Measurements from ENCODE around the gene EIF3F. TPM values are rescaled to one million over a fixed set of nuclear protein-coding genes. Genes with fewer than 3 reads are reported as not detected.

EIF3F gene
- total and polyA plus RNA-seq, 10 of the 15 experiments (the other 5 are each of a cell fraction or from before 2014, with no cell fraction given): 81.3 to 461 (median 213) TPM

DNA sequence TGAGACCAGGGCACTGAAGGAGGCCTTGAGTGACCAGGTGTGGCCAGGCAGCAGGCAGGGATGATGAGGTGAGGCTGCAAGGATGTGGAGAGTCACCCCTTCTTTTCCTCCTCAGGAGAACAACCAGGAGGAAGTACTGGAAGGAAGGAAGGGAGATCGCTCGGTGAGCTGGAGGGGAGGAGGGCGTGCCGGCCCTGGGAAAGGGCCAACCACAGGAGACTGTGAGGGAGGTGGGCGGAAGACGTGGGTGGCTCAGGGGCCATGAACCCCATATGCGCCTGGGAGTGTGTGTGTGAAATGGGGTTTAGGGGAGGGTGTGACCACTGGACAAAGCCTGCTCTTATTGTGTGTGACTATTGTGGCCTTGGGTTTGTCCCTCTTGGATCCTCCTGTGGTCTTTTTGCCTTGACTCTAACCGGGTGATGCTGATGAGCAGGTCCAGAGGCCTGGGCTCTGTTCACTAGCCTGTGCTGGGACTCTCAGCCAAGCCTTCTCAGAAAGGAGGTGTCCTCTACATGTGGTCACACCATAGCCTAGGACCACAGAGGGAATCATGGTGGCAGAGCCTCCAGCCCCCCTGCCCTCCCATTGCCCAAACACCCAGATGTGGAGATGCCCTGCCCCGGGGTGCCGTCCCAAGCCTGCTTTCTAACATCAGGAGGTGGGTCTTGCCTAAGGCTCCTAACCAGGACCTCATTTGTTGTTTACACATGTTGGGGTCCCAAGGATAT is 52.6 kb downstream of the EIF3F start:
- Histone ChIP-seq H3K27ac (ENCODE audit: control insufficient read depth, insufficient read depth) (no peak overlapping the region), H3K9ac (ENCODE audit: control insufficient read depth, insufficient read depth, low read length) (no peak overlapping the region), H3K4me1 (ENCODE audit: control insufficient read depth, insufficient read depth, low read length) (no peaks in the 10 kb centered on the region), H3K4me2 (ENCODE audit: control insufficient read depth, insufficient read depth) (no peak overlapping the region), H3K79me2 (ENCODE audit: control insufficient read depth, insufficient read depth, low read length) (no peaks in the 10 kb centered on the region), H3K27me3 (replicated peaks in 1 of 2; ENCODE audit: control insufficient read depth in 2 of 2, insufficient read depth in 2 of 2, low read length in 1 of 2) (no peaks in the 10 kb centered on the region; a peak in 2 of 4 replicates), H3K36me3 (ENCODE audit: control insufficient read depth in 2 of 2, insufficient read depth in 2 of 2, low read length in 1 of 2) (no peaks in the 10 kb centered on the region), H3K4me3 (no peak overlapping the region), H2AFZ (ENCODE audit: control insufficient read depth, low read depth, low read length) (no peak overlapping the region), H4K20me1 (ENCODE audit: control insufficient read depth, insufficient read depth) (no peaks in the 10 kb centered on the region), H3K9me3 (replicated peaks; ENCODE audit: control insufficient read depth, insufficient read depth, low read length) (no peaks in the 10 kb centered on the region)
- 45% methylated on average over 8 of the region's 10 CpGs for WGBS (ENCODE audit: insufficient coverage, insufficient replicate concordance, low lambda C conversion rate, missing lambda C conversion rate)
- BruUV-seq (replicated peaks): no TSS peak
- in situ Hi-C loops (cut with MboI): no loop called here
- CTCF ChIA-PET: interaction anchor here (1.2 kb wide), 1 partner anchor 60 kb away, joined by 5 read pairs; no protein-coding TSS in a partner anchor
- SMC1A ChIA-PET (ENCODE audit: uncharacterized antibody, unreplicated experiment): interaction anchor here (1.0 kb wide), 1 partner anchor 60 kb away, joined by 3 read pairs; no protein-coding TSS in a partner anchor
- FAIRE-seq (no peak), DNase-seq (ENCODE audit: low read depth, low spot score) (no peak), ATAC-seq (no peak)
- intact Hi-C loops (cut with micrococcal nuclease; ENCODE audit: unreplicated experiment): loop anchor here (10.0 kb wide), 1 partner anchor 165 kb away; no protein-coding TSS in a partner anchor
- POLR2A ChIA-PET: no interaction called here
- RAD21 ChIA-PET (ENCODE audit: unreplicated experiment): no interaction called here
- no peak for TF ChIP-seq CREM (IDR thresholded peaks at IDR 0.05; ENCODE audit: low read depth)
- no peak for TF ChIP-seq KDM1A (IDR thresholded peaks at IDR 0.05; ENCODE audit: borderline replicate concordance)
- no peak for TF ChIP-seq ZNF207 (IDR thresholded peaks at IDR 0.05; ENCODE audit: borderline replicate concordance)
- TF ChIP-seq, protein P1, sequence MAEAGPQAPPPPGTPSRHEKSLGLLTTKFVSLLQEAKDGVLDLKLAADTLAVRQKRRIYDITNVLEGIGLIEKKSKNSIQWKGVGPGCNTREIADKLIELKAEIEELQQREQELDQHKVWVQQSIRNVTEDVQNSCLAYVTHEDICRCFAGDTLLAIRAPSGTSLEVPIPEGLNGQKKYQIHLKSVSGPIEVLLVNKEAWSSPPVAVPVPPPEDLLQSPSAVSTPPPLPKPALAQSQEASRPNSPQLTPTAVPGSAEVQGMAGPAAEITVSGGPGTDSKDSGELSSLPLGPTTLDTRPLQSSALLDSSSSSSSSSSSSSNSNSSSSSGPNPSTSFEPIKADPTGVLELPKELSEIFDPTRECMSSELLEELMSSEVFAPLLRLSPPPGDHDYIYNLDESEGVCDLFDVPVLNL (IDR thresholded peaks at IDR 0.05; ENCODE audit: low read depth, low read length): no peak
- TF ChIP-seq, protein P2, sequence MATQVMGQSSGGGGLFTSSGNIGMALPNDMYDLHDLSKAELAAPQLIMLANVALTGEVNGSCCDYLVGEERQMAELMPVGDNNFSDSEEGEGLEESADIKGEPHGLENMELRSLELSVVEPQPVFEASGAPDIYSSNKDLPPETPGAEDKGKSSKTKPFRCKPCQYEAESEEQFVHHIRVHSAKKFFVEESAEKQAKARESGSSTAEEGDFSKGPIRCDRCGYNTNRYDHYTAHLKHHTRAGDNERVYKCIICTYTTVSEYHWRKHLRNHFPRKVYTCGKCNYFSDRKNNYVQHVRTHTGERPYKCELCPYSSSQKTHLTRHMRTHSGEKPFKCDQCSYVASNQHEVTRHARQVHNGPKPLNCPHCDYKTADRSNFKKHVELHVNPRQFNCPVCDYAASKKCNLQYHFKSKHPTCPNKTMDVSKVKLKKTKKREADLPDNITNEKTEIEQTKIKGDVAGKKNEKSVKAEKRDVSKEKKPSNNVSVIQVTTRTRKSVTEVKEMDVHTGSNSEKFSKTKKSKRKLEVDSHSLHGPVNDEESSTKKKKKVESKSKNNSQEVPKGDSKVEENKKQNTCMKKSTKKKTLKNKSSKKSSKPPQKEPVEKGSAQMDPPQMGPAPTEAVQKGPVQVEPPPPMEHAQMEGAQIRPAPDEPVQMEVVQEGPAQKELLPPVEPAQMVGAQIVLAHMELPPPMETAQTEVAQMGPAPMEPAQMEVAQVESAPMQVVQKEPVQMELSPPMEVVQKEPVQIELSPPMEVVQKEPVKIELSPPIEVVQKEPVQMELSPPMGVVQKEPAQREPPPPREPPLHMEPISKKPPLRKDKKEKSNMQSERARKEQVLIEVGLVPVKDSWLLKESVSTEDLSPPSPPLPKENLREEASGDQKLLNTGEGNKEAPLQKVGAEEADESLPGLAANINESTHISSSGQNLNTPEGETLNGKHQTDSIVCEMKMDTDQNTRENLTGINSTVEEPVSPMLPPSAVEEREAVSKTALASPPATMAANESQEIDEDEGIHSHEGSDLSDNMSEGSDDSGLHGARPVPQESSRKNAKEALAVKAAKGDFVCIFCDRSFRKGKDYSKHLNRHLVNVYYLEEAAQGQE (IDR thresholded peaks at IDR 0.05; ENCODE audit: low read depth, low read length): no peak
- no peak for TF ChIP-seq NBN (IDR thresholded peaks at IDR 0.05)
- TF ChIP-seq NR2C1 (IDR thresholded peaks at IDR 0.05): no peak
- TF ChIP-seq ATF7 (IDR thresholded peaks at IDR 0.05; ENCODE audit: low read depth): no peak
- TF ChIP-seq, protein P3, sequence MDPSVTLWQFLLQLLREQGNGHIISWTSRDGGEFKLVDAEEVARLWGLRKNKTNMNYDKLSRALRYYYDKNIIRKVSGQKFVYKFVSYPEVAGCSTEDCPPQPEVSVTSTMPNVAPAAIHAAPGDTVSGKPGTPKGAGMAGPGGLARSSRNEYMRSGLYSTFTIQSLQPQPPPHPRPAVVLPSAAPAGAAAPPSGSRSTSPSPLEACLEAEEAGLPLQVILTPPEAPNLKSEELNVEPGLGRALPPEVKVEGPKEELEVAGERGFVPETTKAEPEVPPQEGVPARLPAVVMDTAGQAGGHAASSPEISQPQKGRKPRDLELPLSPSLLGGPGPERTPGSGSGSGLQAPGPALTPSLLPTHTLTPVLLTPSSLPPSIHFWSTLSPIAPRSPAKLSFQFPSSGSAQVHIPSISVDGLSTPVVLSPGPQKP (IDR thresholded peaks at IDR 0.05; ENCODE audit: low read depth, low read length): no peak
- TF ChIP-seq ZNF217 (IDR thresholded peaks at IDR 0.05): no peak
- no peak for TF ChIP-seq IRF4 (IDR thresholded peaks at IDR 0.05; ENCODE audit: low read depth, low read length)
- TF ChIP-seq CBX5 (IDR thresholded peaks at IDR 0.05; ENCODE audit: low read depth): no peak
- no peak for TF ChIP-seq RBBP5 (conservative IDR thresholded peaks at IDR 0.05)
- no peak for TF ChIP-seq IKZF1 (conservative IDR thresholded peaks at IDR 0.05)
- TF ChIP-seq, protein P4, sequence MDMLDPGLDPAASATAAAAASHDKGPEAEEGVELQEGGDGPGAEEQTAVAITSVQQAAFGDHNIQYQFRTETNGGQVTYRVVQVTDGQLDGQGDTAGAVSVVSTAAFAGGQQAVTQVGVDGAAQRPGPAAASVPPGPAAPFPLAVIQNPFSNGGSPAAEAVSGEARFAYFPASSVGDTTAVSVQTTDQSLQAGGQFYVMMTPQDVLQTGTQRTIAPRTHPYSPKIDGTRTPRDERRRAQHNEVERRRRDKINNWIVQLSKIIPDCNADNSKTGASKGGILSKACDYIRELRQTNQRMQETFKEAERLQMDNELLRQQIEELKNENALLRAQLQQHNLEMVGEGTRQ (IDR thresholded peaks at IDR 0.05; ENCODE audit: borderline replicate concordance, low read depth, low read length): no peak
- no peak for TF ChIP-seq CBFB (IDR thresholded peaks at IDR 0.05; ENCODE audit: low read depth)
- no peak for TF ChIP-seq NRF1 (conservative IDR thresholded peaks at IDR 0.05; ENCODE audit: low read depth, low read length)
